ENCODE data around the gene REV3L.
A peak's percentile ranks its signal among the peaks of the same experiment; 100 is the strongest.

REV3L gene

GRCh38 chr6:111485342-111485741, 2.3 kb upstream of the REV3L start:
- peak overlapping the region; percentile 98 for H3K9ac ChIP-seq (ENCODE audit: low read depth, low read length, poor library complexity, severe bottlenecking)
- no peaks in the 10 kb centered on the region for H3K27me3 ChIP-seq (ENCODE audit: insufficient read depth, low read length, poor library complexity, severe bottlenecking)
- H3K4me2 ChIP-seq (ENCODE audit: low read depth, low read length, poor library complexity, severe bottlenecking), result peak overlapping the region; percentile 80
- H3F3A ChIP-seq (ENCODE audit: low read depth), result no peaks in the 10 kb centered on the region
- peaks cover 87% of the 10 kb centered on the region for H3K79me2 ChIP-seq (ENCODE audit: insufficient read depth, low read length)
- H3K4me3 ChIP-seq (ENCODE audit: low read length, poor library complexity, severe bottlenecking), result peak overlapping the region; percentile 78
- H3K9me2 ChIP-seq (replicated peaks; ENCODE audit: low read depth, low read length), result no peaks in the 10 kb centered on the region
- H4K20me1 ChIP-seq (ENCODE audit: insufficient read depth, low read length, poor library complexity, severe bottlenecking), result peaks cover 15% of the 10 kb centered on the region
- no peak overlapping the region for H2AFZ ChIP-seq (ENCODE audit: low read length)
- no peak for TF ChIP-seq CTCF (conservative IDR thresholded peaks at IDR 0.05; ENCODE audit: low read length)
- TF ChIP-seq EZH2phosphoT487 (IDR thresholded peaks at IDR 0.05; ENCODE audit: borderline replicate concordance), result no peak
- H3K36me3 ChIP-seq (ENCODE audit: insufficient read depth, low read length), result no peaks in the 10 kb centered on the region
- H3K9me3 ChIP-seq (ENCODE audit: insufficient read depth, low read depth, low read length), result no peaks in the 10 kb centered on the region
- peaks cover 52% of the 10 kb centered on the region for H3K4me1 ChIP-seq (ENCODE audit: insufficient read depth, low read length, poor library complexity, severe bottlenecking)

GRCh38 chr6:111484633-111484930, 1.6 kb upstream of the REV3L start:
- Histone ChIP-seq H3K9me3 (ENCODE audit: insufficient read depth, low read depth, low read length) (no peaks in the 10 kb centered on the region), H3F3A (ENCODE audit: low read depth) (no peaks in the 10 kb centered on the region), H4K20me1 (ENCODE audit: insufficient read depth, low read length, poor library complexity, severe bottlenecking) (peaks cover 23% of the 10 kb centered on the region), H3K36me3 (ENCODE audit: insufficient read depth, low read length) (no peaks in the 10 kb centered on the region), H3K9me2 (replicated peaks; ENCODE audit: low read depth, low read length) (no peaks in the 10 kb centered on the region), H3K9ac (ENCODE audit: low read depth, low read length, poor library complexity, severe bottlenecking) (peak overlapping the region; percentile 98), H3K4me2 (ENCODE audit: low read depth, low read length, poor library complexity, severe bottlenecking) (peak overlapping the region; percentile 80), H3K27me3 (ENCODE audit: insufficient read depth, low read length, poor library complexity, severe bottlenecking) (no peaks in the 10 kb centered on the region), H2AFZ (ENCODE audit: low read length) (peak overlapping the region; percentile 37; the same call in 1 of the 2 replicates), H3K79me2 (ENCODE audit: insufficient read depth, low read length) (peaks cover 87% of the 10 kb centered on the region), H3K4me3 (ENCODE audit: low read length, poor library complexity, severe bottlenecking) (peak overlapping the region; percentile 78), H3K4me1 (ENCODE audit: insufficient read depth, low read length, poor library complexity, severe bottlenecking) (peaks cover 54% of the 10 kb centered on the region)
- TF ChIP-seq EZH2phosphoT487 (IDR thresholded peaks at IDR 0.05; ENCODE audit: borderline replicate concordance), result no peak

GRCh38 chr6:111483736-111484632, 966 bp upstream of the REV3L start:
- peaks cover 55% of the 10 kb centered on the region for H3K4me1 ChIP-seq (ENCODE audit: insufficient read depth, low read length, poor library complexity, severe bottlenecking)
- H2AFZ ChIP-seq (ENCODE audit: low read length), result peak overlapping the region; percentile 37; the same call in 1 of the 2 replicates
- peak overlapping the region; percentile 78 for H3K4me3 ChIP-seq (ENCODE audit: low read length, poor library complexity, severe bottlenecking)
- peak overlapping the region; percentile 80 for H3K4me2 ChIP-seq (ENCODE audit: low read depth, low read length, poor library complexity, severe bottlenecking)
- H3F3A ChIP-seq (ENCODE audit: low read depth), result no peaks in the 10 kb centered on the region
- H3K9me2 ChIP-seq (replicated peaks; ENCODE audit: low read depth, low read length), result no peaks in the 10 kb centered on the region
- TF ChIP-seq EZH2phosphoT487 (IDR thresholded peaks at IDR 0.05; ENCODE audit: borderline replicate concordance) (no peak), CTCF (conservative IDR thresholded peaks at IDR 0.05; ENCODE audit: low read length) (no peak)
- H3K27me3 ChIP-seq (ENCODE audit: insufficient read depth, low read length, poor library complexity, severe bottlenecking), result no peaks in the 10 kb centered on the region
- H3K9ac ChIP-seq (ENCODE audit: low read depth, low read length, poor library complexity, severe bottlenecking), result peak overlapping the region; percentile 98
- H3K36me3 ChIP-seq (ENCODE audit: insufficient read depth, low read length), result no peaks in the 10 kb centered on the region
- peaks cover 89% of the 10 kb centered on the region for H3K79me2 ChIP-seq (ENCODE audit: insufficient read depth, low read length)
- H4K20me1 ChIP-seq (ENCODE audit: insufficient read depth, low read length, poor library complexity, severe bottlenecking), result peaks cover 28% of the 10 kb centered on the region
- no peaks in the 10 kb centered on the region for H3K9me3 ChIP-seq (ENCODE audit: insufficient read depth, low read depth, low read length)

All from Loucy (cell line).